Breast epithelium (tissue), 3 donors: ENCODE results near the gene LBP.

Source experiments
- CTCF ChIP-seq, 3 donors: fragments of 450-650 bp; IDR thresholded peaks; one replicate each; pipeline ENCODE4 v1.5.1; 2016 to 2017; ENCODE audit warnings: antibody characterized with exemption in 3 of 3, mild to moderate bottlenecking in 3 of 3, moderate library complexity in 3 of 3
- POLR2A ChIP-seq: fragments of 450-650 bp; IDR thresholded peaks from one replicate; pipeline ENCODE4 v1.6.1; 2016; ENCODE audit warnings: antibody characterized with exemption, mild to moderate bottlenecking, moderate library complexity
- POLR2AphosphoS5 ChIP-seq, 3 donors: sonication (generic); formaldehyde crosslinking; IDR thresholded peaks; one replicate each; pipeline ENCODE4 v1.6.1; 2017; ENCODE audit warnings: antibody characterized with exemption in 3 of 3

DNA sequence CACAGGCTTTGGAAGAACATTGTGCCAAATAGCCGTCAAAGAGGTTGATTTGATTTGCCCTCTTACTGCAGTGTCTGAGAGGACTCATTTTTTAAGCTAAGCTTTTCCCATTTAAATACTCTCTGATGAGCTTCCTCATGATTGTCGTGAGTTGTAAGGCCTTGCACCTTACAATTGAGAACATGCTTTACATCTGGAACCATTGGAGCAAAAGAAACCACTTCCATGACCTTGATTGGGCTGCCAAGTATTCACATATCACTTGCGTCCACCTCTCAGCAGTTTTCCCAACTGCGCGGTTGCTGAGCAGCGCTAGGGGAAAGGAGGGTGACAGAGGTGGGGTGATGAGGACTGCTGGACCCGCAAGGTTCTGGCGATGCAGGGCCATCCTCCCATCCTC is 12.3 kb upstream of the LBP start:
- TF ChIP-seq CTCF (IDR thresholded peaks at IDR 0.05) (no peak), POLR2AphosphoS5 (IDR thresholded peaks at IDR 0.05) (no peak), POLR2A (no peak)
